Right renal pelvis (tissue), 4 donors: ENCODE results near the gene SORT1. TPM values are rescaled to one million over a fixed set of nuclear protein-coding genes. Genes with fewer than 3 reads are reported as not detected.
"Not testable (repeated sequence)": the region's sequence is repeated elsewhere in the genome, so short reads cannot be mapped to it uniquely, and the experiment has no call there.

Source experiments
- DNase-seq, 4 donors: peaks; one replicate each; pipeline ENCODE4 v3.0.0-alpha.2; 2013; ENCODE audit warnings: low read depth in 4 of 4, low spot score in 3 of 4, missing footprints in 1 of 4
- polyA plus RNA-seq, 4 donors: library from polyadenylated mRNA; unstranded; fragments of 120-200 nt; gene quantifications; one replicate each; pipeline ENCODE4 v1.2.1, GENCODE V29; 2013; ENCODE audit not compliant: insufficient read length in 4 of 4

Gene SORT1
- polyA plus RNA-seq, 4 donors: 54.6 to 66.3 (median 62.6) TPM

DNA sequence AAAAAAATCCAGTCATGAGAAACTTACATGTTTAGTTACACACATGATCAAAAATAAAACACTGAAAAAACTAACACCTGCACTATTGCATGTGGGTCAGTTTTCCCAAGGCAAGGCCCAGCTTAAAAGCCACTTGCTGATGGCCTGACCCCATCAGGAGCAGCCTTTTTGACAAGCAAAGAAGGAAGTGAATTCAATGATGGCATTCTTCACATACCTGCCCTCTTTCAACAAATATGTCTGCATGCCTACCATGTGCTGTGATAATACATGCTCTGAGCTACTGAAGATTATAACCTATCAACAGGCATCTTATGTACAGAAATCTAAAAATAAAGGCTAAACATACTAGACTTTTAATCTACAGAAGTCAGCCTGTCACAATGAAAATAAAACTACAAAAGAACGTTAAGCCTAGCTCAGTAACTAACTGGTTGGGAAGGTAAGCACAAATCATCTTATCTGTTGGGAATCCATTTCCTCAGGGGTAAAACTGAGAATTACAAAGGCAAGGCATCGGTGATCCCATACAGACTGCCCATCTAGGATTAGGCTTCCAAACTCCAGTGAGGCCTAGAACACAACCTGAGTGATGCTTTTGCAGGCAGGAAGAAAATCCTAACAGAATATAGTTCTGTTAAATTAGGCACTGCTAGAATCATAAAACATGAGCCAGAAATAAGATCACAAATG, 14.5 kb downstream of the SORT1 start:
- DNase-seq: no peak

- DNase-seq: no peak
These were observed 16.1 kb downstream of the SORT1 start for GRCh38 chr1:109381573-109381972.

DNA sequence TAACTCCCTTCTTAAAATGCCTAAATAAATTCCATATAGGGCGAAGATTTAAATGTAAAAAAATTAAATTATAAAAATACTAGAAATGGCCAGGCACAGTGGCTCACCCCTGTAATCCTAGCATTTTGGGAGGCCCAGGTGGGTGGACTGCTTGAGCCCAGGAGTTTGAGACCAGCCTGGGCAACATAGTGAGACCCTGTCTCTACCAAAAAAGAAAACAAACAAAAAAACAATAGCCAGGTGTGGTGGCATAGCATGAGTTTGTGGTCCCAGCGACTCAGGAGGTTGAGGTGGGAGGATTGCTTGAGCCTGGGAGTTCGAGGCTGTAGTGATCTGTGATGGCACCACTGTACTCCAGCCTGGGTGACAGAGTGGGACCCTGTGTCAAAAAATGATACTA, 17.8 kb downstream of the SORT1 start:
- DNase-seq: no peak

DNA sequence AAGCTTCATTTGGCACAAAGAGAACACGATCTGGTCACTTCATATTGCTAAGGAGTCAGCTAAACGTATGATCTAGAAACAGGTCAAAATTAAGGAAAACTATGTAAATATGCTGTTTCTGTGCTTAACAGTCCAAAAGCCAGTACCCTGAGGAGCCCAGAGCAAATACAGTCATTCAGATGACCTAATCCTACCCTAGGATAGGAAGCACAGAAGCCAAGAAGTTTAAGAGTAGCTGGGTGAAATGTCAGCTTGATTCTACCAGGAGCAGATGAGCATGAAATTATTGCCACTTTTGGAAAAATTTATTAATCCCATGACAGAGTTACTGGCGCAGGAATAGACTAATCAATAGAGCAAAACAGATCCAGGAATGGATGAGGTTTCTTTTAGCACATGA, 18.3 kb downstream of the SORT1 start:
- no peak for DNase-seq

- DNase-seq: no peak
These were observed 20.0 kb downstream of the SORT1 start for GRCh38 chr1:109377698-109378097.

DNA sequence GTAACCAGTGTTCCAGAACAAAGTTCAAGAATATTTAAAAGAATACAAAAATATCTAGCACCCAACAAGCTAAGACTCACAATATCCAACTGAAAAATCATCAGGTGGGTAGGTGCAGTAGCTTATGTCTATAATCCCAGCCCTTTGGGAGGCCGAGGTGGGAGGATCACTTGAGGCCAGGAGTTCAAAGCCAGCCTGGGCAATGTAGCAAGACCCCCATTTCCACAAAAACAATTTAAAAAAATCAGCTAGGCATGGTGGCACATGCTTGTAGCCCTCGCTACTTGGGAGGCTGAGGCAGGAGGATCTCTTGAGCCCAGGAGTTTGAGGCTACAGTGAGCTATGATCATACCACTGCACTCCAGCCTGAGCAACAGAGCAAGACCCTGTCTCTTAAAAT, 24.0 kb downstream of the SORT1 start:
- not testable (repeated sequence) for DNase-seq

DNA sequence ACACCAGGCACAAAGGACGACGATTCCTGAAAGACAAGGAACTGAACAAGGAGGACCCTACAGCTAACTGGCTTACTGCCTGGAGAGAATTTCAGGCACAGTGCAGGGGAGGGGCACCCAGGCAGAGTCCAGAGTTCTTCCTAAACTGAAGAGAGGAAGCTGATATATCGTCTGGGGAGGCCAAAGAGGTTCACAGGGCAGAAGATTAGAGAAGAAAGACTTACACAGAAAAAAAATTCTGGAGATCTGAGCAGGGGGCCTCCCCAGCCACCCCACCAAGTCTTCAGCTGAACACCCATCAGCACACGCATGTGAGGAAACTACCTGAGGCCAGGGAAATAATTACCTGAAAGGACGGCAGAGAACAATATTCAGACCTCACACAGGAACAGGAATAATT, 24.6 kb downstream of the SORT1 start:
- DNase-seq: no peak

DNA sequence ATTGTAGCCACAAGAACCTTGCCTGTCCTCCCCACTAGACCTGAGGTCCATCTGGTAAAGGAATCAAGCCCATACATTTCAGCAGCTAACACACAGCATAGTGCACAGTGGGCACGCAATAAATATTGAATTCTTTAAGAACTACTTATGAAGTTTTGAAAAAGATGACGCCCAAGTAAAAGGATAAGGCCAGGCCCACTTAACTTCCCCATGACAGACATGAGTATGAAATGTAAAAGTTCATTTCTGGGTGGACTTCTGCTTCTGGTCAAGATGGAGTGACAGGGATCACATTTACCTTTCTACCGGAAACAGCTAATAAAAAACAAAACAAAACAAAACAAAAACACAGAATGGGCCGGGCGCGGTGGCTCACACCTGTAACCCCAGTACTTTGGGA, 25.4 kb downstream of the SORT1 start:
- no peak for DNase-seq

- no peak for DNase-seq
These were observed 26.4 kb downstream of the SORT1 start for GRCh38 chr1:109371341-109371739.

GRCh38 chr1:109370712-109371340, 26.9 kb downstream of the SORT1 start:
- DNase-seq: no peak

DNA sequence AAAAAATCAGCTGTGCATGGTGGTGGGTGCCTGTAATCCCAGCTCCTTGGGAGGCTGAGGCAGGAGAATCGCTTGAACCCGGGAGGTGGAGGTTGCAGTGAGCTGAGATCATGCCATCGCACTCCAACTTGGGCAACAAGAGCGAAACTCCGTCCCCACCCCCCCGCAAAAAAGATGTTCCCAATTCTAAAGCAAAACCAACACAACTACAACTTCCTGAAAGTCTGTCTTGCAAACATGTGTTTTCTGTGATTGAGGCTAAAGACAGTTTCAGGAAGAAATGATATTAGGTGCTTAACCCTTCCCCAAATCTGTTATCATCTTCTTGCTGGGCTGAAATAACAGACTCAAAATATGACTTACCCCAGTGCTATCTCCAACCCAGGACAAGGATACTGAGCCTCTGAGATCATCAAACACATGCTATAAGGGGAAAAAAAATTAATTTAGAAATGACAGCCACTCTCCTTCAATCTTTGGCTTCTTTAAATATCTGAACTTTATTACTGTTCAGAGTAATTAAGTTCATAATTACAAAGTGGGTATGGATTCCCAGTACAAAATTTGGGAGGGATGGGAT, 28.5 kb downstream of the SORT1 start:
- DNase-seq: no peak

- no peak for DNase-seq
These were observed 29.3 kb downstream of the SORT1 start for GRCh38 chr1:109368464-109368863.

GRCh38 chr1:109367626-109368025, 30.1 kb downstream of the SORT1 start:
- no peak for DNase-seq

GRCh38 chr1:109365642-109366204, 32.0 kb downstream of the SORT1 start:
- DNase-seq: no peak

- no peak for DNase-seq
These were observed 36.1 kb downstream of the SORT1 start for GRCh38 chr1:109361649-109362048.

- DNase-seq: no peak
These were observed 36.6 kb downstream of the SORT1 start for GRCh38 chr1:109361069-109361468.

DNA sequence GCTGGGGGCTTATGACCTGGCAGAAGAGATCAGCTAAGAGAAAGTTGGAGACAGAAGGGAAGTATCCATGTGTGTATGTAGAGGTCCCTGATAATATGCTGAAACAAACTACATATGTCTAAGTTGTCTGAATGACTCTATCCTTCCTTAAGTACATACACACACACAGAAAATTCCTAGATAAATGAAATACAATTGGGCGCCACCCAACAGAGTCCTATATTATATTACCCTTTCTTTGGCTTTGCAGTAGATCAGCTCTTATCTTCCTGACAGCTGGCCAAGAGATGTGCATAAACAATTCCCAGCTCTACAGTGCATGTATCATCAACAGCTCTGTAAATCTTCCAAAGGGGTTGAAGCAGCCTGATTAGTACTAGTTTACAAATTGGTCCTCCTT, 40.1 kb downstream of the SORT1 start:
- no peak for DNase-seq

- DNase-seq: no peak
These were observed 40.8 kb downstream of the SORT1 start for GRCh38 chr1:109356915-109357314.

DNA sequence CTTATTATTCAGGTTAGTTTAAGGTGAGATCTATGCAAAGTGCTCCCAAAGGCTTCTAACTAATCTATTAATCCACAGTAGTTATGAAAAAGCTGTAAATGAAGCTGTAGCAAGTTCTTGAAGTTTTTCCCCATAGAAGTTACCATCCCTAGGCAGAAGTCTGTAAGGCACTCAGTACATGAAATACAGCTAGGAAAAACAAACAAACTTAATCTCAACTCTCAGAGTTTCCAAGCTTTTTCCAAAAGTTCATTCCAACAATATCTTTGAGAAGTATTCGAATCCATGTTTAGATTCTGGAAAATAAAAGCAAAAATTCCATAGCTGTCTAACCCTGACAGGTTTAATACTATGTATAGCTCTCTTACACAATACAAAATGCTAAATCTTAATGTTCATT, 41.2 kb downstream of the SORT1 start:
- no peak for DNase-seq

DNA sequence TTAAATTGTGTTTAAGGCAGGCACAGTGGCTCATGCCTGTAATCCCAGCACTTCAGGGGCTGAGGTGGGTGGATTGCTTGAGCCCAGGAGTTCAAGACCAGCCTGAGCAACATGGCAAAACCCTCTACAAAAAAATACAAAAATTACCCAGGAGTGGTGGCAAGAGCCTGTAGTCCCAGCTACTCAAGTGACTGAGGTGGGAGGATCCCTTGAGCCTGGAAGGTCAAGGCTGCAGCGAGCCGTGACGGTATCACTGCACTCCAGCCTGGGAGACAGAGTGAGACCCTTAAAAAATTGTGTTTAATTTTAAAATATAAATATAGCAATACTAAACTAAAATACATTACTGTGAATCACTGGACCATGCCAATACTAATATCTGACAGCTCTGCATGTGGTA, 42.8 kb downstream of the SORT1 start:
- DNase-seq: peak in 1 of 4 donors; percentile 18

DNA sequence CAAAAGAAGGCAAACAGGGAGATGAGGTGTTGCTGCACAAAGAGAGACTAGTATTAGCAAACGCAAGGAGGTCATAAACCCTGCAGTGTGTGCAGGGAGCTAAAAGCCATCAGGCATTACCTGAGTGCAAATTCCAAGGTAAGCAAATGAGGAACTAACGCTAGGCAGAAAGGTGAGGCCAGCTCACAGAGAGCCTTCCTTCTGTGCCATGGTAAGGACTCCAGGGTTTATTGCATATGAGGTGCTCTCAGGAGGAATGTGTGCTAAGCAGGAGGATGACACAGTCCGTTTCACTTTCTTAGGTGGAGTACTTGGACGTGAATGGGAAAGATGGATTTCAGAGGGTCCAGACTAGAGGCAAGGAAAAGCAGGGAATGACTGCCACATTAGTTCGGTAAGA, 46.3 kb downstream of the SORT1 start:
- no peak for DNase-seq

- no peak for DNase-seq
These were observed 47.1 kb downstream of the SORT1 start for GRCh38 chr1:109350655-109351054.
